Activated naive CD4-positive, alpha-beta T cell treated with Interleukin-2 at 50 U/mL for 16 hours (primary cell): Measurements from ENCODE around the gene FCER2.

Source experiments
- DNase-seq: peaks from one replicate; pipeline ENCODE4 v3.0.0-alpha.2; 2020

The FCER2 gene

DNA sequence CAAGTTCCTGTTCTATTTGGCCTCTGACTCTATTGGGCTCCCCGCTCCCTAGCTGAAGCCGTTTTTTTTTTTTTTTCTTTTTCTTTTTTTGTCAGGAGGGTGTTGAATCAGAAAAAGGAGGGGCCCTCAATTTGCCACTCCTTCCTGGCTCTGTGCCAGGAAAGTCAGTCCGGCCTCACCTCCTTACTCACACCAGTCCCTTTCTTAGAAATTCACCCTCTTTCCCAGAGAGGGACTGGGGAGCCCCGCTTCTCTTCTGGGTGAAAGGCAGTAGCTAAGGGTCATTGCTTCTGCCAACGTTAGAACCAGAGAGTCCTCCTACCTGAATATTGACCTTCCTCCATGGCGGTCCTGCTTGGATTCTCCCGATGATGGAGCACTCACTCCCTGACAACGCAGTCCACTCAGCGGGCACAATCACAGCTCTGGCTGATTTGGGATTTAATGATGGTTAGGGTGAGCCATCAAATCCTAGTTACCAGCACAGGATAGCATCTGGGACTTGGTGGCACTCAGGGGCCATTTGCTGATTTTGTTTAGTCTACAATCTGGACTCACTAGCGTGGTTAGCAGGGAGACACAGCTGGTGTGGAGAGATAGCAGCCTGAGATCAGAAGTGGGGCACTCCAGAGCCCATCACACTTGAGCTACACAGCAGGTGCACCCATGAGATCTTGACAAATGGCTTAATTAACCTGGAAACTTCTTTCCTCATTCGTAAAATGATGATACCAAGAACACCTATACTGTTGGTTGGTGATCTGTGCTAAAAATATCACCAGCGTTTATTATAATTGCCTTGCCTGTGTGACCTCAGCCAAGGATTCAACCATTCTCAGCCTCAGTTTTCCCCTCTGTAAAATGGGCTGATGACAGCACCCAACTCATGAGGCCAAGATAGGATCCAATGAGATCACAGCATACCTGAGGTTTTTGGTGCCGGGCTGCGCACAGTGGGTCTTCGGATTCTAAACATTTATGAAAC, 2.2 kb downstream of the FCER2 start:
- DNase-seq: peak; percentile 38

DNA sequence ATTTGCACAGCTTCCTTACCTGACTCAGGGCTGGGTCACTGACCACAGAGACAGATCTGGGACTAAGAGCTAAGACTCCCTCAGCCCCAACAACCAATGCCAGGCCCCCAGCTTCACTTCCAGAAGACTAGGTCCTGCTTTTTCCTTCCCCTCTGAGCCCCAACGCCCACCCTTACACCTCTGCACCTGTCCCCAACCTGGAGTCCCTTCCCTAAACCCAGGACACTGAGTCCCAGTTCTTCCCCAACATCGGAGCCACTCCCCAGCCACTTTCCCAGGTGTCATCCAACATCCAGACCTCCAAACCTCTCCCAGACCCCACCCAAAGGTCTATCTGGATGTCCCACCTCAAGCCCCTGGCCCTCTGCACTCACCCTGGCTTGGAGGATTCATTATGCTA, 2.9 kb downstream of the FCER2 start:
- DNase-seq: no peak

DNA sequence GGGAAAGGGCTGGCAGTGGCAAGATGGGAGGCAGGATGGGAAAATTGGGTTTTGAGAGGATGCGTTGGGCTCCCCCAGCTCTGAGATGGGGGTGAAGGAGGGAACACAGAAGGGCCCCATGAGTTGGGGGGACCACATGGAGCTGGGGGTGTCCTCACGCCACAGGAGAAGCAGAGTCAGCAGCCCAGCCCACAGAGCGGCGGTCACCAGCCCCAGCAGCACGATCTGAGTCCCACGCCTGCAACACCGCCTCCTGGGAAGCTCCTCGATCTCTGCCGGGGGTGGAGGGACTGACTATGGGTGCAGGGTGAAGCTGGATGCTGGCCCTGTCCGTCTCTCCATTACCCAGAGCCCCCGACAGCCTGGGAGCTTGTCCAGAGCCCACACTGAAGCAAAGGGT, 3.3 kb downstream of the FCER2 start:
- no peak for DNase-seq

DNA sequence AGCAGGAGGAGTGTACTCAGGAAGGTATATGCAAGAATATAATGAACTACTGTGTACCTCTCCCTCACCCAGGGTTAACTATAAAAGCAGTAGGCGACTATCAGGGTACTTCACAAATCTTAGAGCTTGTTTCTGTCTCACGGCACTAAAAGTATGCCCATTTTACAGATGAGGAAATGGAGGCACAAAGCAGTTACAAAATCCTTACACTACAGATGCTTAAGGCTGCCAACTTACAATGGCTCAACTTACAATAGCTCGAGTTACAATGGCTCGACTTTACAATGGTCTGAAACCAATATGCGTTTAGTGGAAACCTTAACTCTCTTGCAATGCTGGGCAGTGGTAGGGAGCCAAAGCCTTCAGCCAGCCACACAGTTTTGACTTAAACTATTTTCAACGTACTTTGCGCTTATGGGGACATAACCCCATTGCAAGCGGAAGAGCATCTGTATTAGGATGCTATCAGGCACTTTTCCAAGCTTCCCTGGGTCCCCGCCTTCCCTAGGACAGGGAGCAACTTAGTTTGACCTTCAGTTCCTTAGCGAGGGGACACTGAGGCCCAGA, 4.1 kb downstream of the FCER2 start:
- no peak for DNase-seq

DNA sequence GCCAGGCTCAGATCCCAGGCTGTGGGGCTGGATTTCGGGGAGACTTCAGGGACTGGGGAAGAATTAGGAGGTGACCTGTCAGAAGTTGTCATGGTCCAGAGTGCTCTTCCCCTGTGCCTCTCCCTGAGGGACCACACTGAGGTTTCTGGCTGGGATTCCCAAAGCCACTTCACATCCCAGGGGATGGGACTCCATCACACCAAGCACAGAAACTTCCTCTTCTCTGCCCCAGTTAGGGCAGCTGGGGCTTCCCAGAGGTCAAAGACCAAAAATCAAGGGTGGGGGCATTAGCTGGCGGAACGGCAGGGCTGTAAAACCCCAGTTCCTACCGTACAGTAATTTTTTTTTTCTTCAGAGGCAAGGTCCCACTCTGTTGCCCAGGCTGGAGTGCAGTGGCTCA, 7.4 kb downstream of the FCER2 start:
- DNase-seq: no peak

DNA sequence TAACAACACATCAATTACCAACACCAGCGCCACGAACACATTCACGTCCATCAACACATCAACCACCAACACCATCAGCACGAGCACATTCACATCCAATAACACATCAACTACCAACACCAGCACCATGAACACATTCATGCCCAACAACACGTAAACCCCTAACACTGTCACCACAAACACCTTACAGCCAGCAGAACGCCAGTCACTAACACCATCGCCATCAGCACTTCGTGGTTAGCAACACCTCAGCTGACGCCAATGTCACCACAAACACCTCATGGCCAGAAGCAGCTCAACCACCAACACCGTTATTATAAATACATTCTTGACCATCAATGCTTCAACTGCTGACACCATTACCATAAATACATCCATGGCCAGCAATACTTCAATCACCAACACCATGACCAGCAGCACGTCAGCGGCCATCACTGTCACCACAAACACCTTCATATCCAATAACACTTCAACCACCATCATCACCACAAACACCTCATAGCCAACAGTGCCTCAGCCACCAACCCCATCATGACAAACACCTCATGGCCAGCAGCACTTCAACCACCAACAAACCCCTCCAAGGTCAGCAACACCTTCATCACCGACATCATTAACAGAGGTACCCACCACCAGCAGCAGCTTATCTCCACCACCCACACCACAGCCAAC, 9.4 kb downstream of the FCER2 start:
- DNase-seq: peak; percentile 27

DNA sequence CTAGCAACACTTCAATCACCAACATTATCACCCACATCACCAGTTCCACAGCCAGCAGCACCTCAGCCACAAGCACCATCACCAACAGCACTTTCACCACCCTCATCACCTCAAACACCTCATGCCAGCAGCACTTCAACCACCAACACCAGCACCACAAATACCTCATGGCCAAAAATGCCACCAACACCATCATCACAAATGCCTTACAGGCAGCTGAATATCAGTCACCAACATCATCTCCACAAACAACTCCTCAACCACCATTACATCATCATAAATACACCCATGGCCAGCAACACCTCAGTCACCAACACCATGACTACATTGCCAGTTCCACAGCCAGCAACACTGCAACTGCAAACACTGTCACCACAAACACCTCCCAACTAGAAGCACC, 10.4 kb downstream of the FCER2 start:
- peak; percentile 23 for DNase-seq

DNA sequence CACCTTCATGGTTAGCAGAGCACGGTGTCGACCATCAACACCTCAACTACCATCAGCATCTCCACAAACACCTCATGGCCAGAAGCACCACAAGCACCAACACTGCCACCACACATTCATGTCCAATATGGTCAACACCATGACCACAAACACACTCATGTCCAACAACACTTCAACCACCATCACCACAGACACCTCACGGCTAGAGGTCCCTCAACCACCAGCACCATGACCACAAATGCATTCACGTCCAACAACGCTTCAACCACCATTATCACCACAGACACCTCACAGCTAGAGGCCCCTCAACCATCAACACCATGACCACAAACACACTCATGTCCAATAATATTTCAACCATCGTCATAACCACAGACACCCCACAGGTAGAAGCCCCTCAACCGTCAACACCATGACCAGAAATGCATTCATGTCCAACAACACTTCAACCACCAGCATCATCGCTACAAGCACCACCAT, 11.1 kb downstream of the FCER2 start:
- DNase-seq: no peak

DNA sequence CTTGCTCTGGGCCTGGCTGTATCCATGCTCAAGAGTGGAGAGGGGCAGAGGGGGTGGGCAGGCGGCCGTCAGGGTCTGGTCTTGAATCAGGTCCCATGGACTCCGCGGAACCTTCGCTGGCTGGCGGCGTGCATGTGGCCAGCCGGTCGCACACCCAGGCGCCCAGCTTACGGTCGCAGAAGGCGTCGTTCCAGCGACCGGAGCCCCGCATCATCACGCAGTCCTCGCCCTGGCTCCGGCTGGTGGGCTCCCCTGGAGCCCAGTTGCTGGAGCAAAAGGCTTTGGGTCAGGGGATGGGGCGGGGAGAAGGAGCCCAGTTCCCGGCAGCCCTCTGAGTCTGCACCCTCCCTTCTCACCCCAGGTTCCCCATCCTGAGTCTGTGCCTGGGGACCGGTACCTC, 12.8 kb downstream of the FCER2 start:
- DNase-seq: no peak

DNA sequence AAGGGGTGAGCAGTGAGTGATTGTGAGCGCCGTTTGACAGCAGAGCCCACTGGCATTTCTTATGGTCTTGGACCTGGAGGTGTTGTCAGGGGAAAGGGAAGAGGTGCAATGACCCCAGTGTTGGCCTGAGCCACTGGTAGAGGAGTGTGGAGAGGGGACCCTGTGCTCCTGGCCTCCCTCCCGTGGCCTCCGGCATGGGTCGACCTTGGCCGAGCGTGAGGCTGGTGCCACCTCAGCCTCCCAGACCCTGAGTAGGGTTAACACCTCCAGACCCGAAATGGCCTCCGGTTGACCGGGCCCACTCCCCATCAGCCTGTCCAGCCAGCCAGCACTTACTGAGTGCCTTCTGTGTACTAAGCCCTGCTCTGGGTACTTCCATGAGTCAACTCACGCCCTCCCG, 14.8 kb downstream of the FCER2 start:
- no peak for DNase-seq

DNA sequence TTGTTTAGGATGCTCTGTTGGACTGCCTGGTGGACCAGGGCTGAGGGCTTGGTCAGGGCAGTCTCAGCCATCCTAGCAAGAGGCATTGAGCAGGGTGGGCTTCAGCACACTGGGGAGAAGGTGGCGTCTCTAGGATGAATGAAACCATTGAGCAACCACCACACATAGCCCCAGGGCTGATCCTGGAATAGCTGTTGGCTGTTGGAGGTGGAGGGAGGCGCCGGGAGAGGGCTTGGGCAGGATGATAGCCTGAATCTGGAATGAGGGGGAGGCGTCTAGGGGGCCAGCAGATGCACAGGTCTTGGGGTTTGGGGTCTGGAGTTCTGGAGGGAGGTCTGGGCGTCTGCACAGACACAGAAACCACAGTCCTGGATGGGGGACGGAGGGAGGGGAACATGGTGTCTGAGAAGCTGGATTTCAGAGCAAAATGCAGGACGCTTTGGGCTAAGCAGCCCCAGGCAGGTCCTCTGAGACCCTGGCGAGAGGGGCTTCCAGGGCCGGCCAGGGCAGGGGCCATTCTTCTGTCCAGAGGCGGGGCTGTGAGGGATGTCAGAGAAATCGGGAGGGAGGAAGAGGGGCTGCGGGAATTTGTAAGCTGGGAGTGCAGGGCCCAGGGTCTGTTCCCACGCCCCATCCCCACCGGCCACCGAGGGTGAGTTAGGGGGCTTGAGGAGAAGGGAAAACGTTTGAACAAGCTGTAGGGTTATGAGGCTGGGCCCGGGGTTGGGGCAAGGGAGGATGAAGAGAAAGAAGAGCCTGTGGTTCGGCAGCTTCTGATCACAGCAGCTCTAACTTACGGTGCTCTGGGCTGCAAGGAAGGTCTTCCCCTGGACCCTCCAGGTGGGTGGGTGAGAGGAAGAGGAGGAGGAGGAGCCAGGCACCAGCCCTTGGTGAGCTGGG, 16.1 kb downstream of the FCER2 start:
- DNase-seq: no peak

DNA sequence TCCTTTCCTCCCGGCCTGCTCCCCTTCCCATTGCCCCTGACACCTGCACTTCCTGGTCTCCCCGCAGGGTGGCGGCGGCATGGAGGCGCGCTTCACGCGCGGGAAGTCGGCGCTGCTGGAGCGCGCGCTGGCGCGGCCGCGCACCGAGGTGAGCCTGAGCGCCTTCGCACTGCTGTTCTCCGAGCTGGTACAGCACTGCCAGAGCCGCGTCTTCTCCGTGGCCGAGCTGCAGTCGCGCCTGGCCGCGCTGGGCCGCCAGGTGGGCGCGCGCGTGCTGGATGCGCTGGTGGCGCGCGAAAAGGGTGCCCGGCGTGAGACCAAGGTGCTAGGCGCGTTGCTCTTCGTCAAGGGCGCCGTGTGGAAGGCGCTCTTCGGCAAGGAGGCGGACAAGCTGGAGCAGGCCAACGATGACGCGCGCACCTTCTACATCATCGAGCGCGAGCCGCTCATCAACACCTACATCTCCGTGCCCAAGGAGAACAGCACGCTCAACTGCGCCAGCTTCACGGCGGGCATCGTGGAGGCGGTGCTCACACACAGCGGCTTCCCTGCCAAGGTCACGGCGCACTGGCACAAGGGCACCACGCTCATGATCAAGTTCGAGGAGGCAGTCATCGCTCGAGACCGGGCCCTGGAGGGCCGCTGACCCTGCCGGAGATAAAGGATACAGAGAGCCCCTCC, 19.6 kb downstream of the FCER2 start:
- DNase-seq: no peak

DNA sequence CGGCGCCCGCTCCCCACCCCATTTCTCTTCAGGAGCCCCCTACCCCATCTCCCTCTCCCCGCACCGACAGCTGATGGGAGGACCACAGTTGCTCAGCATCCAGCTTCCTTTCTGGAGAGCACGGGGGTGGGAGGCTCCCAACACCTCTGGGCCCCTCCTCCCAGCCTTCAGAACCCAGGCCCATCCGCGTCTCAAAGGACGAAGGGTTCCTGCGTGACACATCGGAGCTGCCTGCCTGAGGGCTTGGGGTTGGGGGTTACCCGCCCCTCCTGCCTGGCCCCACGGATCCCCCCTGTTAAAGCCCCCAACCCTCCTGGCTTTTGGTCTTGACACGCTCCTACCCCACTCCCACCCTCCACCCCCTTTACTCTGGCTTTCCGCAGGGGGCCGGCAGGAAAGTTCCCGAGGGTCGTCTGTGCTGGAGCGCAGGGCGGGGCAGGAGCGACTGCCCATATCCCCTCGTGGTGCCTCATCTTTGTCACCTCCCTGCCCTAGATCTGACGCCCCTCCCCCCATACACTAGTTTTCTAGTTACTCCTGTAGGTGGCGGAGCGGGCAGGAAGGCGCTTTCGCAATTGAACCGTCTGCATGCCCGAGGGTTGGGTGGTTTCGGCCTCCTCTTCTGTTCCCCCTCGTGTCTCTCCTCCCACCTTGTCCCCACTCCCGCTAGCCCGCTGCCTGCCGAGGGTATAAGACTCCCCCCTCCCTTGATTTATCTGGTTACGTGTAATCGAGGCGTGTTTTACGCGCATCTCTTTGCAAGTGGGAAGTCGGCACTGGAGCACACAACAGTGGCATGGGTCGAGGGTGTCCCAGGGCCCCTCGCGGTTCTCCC, 20.4 kb downstream of the FCER2 start:
- DNase-seq: peak; percentile 84

DNA sequence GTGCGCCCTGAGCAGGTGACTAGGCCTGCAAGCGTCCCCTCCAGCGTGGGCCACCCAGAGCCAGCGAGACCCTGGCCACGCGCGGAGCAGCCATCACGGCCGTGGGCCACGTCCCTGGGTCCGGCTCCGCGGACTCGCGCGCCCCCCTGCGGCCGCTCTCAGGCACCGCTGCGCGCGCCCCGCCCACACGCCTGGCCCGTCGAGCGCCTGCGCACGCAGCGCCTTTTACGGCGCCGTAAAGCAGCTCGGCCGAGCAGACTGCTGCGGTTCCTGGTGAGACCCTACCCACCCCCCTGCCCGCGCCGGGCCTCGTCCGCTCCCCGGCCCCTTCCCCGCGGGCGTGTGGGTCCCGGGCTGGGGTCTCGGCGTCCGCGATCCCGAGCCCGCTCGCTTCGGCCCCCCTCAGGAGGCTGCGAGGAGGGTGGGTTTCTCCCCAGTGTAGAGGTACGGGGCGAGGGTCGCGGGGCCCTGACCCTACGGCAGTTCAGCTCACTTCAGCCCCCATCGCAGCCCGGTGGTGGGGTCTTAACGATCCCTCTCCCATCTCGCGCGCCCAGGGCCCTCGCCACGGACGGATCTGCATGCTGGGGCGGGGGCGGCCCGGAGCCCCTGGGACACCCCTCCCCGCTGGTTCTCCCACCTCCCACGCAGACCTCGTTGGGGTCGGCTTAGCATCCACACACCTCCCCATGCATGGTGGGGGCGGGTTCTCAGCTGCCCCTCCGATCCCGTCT, 21.2 kb downstream of the FCER2 start, which contains the start of gene TRAPPC5:
TSS of gene TRAPPC5 (plus strand) at position 228 of the 734 bp plus-strand sequence. CDS start 1,421 bp downstream, outside the sequence.
- DNase-seq: peak; percentile 87

DNA sequence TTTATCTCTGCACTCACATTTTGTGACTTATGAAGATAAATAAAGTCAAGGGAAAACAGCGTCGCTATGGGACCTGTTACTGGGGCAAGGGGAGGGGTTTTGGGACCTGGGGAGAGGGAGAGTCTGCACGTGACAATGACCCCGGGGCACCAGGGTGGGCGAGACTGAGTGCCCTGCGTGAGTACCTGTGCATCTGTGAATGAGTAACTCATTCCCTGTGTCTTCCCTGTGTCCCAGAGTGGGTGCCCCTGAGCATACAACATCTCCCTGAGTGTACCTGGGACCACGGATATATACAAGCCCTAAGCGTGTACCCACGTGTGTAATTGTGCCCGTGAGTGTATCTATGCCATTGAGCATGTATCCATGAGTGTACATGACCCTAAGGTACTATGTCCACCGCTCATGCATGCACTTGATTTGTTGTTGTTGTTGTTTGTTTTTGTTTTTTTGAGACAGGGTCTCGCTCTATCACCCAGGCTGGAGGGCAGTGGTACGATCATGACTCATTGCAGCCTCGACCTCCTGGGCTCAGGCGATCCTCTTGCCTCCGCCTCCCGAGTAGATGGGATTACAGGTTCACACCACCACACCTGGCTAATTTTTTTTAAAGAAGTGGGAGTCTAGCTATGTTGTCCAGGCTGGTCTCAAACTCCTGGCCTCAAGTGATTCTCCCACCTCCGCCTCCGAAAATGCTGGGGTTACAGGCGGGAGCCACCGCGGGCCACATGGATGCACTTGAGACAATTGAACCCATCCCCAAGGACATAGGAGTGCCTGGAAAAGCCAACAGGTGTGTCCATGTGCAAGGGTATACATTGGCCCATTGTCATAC, 21.9 kb downstream of the FCER2 start:
- DNase-seq: no peak

DNA sequence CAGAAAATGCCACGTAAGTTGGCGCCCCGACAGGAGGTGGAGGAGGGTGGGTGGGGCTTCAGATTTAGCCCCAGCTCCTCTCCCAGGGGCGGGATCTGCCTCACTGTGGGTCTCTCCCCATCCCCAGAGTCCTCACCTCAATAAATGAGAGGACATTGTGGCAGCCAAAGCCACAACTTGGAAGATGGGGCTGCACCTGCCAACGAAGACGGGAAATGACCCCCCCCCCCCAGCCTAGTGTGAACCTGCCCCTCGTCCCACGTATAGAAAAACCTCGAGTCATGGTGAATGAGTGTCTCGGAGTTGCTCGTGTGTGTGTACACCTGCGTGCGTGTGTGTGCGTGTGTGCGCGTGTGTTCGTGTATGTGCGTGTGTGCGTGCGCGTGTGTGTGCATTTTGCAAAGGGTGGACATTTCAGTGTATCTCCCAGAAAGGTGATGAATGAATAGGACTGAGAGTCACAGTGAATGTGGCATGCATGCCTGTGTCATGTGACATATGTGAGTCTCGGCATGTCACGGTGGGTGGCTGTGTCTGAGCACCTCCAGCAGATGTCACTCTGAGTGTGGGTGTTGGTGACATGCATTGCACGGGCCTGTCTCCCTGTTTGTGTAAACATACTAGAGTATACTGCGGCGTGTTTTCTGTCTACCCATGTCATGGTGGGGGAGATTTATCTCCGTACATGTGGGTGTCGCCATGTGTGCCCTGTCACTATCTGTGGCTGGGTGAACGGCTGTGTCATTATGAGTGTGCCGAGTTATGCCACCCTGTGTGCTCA, 22.8 kb downstream of the FCER2 start:
- DNase-seq: peak; percentile 77

DNA sequence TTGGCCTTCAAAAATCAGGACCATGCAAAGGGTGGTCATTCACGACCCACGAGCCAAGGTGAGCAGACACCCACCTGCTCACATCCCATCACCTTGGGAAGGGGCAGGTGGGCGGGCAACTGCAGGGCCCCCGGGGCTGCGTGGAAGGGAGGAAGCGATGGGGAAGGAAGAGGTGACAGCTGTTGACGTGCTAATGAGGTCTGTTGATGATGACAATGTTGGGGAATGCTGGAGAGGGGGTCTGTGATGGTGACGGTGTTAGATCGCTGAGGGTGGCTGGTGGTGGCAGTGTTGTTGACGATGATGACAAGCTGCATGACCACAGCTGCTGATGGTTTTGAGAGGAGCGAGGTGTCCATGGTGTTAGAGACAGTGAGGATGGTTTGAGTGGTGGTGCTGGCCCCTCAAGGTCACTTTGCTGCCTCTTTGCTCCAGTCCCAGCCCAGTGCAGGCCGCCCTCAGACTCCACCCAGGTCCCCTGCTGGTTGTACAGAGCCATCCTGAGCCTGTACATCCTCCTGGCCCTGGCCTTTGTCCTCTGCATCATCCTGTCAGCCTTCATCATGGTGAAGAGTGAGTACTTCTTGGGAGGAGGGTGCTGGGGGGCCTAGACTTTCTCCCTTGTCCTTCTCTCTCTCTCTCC, 24.1 kb downstream of the FCER2 start:
- DNase-seq: no peak

DNA sequence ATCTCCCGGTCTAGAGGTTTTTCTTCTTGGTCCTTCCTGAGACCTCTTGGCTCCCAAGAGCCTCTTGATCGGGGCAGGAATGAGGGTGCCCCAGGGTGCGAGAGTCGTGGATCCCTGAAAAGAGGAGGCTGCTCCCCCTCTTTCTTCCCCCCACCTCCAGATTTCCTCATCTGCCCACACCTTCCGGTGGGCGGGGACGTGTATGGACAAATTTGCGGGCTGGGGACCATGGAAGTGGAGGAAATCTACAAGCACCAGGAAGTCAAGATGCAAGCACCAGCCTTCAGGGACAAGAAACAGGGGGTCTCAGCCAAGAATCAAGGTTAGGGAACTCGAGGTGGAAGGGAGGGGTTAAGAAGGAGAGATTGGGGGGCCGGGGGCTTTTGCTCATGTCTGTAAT, 25.1 kb downstream of the FCER2 start, which contains the start of gene MCEMP1:
TSS of gene MCEMP1 (plus strand) at position 237 of the 400 bp plus-strand sequence. CDS start at position 268, 31 bp downstream.
- DNase-seq: no peak
